Omental fat pad (tissue), 4 donors: Measurements from ENCODE around the gene NPB. TPM values are rescaled to one million over a fixed set of nuclear protein-coding genes. Genes with fewer than 3 reads are reported as not detected.

Experiments
- ATAC-seq: fragments of 150-250 bp; one replicate; pipeline ENCODE4 v1.9.1; 2016; ENCODE audit warnings: mild to moderate bottlenecking, moderate library complexity; ENCODE audit not compliant: low FRiP score
- DNase-seq: peaks from one replicate; pipeline ENCODE4 v3.0.0-alpha.2; 2019; ENCODE audit warnings: low spot score
- total RNA-seq, 4 donors: library from RNA; depleted of rRNA; stranded (reverse); fragments of >200 nt; gene quantifications; one replicate each; pipeline ENCODE4 v1.1.0, GENCODE V29; 2016
- TF ChIP-seq, protein P1 (sequence below), 3 donors: fragments of 450-650 bp; IDR thresholded peaks; one replicate each; pipeline ENCODE4 v1.5.1; 2016 to 2017; ENCODE audit warnings: antibody characterized with exemption in 3 of 3, mild to moderate bottlenecking in 3 of 3, moderate library complexity in 2 of 3

NPB gene
- total RNA-seq, 4 donors from 2014 or later = 1.4 TPM; not detected in 3

DNA sequence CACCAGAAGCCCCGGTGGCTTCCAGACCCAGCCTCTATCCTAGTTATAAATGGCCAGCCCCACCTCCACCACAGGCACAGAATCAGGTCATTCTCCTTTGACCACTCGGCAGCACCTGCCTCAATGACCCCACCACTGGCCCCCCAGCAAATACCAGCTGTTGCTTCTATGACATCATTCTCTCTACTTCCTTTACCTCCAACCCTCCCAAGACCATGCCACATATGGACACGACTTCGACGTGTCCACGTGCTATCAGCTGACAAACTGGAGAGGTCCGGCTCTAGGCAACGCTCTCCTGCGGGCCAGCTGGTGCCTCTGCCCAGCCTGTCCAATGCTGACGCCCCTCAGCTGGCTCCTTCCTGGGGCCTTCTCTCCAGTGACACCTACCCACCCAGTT lies 16.6 kb upstream of the NPB start:
- ATAC-seq = no peak

DNA sequence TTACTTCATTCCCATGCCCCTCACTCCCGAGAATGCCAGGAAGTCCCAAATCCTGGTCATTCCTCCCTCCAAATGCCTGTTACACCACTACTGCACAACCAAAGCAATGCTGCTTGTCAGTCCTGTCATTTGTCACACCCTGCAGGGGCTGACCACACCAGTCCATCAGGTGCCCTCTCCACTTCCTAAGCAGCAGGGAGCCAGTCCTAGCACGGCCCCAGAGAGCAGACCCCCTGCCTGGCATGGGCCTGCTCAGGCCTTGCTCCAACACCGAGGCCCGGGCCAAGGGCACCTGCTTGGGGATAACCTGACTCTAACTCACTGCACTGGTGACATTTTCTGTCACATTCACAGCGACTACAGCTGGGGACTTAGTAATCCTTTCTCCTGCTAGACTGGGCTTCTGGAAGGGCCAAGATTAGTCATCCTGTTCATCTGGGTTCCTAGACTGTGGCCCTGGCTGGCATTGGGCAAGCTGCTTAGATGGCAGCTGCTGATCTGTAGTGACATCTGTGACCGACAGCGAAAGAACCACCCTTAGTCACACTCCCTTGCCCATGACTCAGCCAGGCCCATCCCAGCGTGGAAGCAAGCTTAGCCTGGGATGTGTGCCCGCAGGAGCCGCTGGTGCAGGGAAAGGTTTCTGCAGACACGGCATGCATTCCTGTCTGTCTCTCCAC lies 16.0 kb upstream of the NPB start:
- DNase-seq (no peak), ATAC-seq (no peak)
- TF ChIP-seq, protein P1, sequence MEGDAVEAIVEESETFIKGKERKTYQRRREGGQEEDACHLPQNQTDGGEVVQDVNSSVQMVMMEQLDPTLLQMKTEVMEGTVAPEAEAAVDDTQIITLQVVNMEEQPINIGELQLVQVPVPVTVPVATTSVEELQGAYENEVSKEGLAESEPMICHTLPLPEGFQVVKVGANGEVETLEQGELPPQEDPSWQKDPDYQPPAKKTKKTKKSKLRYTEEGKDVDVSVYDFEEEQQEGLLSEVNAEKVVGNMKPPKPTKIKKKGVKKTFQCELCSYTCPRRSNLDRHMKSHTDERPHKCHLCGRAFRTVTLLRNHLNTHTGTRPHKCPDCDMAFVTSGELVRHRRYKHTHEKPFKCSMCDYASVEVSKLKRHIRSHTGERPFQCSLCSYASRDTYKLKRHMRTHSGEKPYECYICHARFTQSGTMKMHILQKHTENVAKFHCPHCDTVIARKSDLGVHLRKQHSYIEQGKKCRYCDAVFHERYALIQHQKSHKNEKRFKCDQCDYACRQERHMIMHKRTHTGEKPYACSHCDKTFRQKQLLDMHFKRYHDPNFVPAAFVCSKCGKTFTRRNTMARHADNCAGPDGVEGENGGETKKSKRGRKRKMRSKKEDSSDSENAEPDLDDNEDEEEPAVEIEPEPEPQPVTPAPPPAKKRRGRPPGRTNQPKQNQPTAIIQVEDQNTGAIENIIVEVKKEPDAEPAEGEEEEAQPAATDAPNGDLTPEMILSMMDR (IDR thresholded peaks at IDR 0.05) = no peak

More for the DNA sequence above, 16.6 kb upstream of the NPB start:
- TF ChIP-seq, protein P1 (IDR thresholded peaks at IDR 0.05) = no peak
- no peak for DNase-seq

DNA sequence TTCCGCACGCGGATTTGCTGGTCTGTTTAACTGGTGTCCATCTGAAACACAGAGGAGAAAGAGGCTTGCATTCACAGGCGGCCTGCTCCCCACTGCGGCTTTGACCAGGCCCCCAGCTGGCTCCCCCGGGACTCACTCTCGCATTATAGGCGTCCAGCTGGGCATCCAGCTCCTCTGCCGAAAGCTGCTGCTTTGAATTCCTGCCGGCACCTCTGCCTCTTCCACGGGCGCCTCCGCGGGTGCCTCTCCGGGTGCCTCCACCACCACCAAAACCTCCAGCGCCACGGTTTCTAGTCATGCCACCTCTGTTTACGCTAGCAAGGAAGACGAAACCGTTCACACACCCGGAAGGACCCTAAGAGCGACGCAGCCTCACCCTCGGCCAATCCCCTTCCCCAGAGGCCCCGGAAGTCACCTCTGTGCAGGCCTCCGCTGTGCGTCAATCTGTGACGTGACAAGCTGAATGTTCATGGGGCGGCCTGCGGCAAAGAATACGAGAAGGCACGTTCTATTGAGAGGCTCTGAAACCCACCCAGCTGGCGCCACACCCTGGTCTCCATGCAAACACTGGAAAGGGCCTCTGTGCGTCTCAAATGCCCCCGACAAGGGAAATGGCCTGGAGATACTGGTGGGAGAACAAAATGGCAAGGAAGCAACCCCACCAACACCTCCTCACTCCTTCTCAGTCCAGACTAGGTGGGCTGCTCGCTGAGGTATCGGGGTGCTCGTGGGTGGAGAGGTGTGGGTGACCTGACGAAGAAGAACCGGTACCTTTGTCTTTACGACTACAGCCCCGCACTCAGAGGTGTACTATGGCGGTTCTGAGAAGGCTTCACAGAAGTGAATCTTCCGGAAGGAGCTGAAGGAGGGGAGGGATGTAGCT lies 13.7 kb upstream of the NPB start:
- no peak for ATAC-seq
- TF ChIP-seq, protein P1 (IDR thresholded peaks at IDR 0.05) = no peak

DNA sequence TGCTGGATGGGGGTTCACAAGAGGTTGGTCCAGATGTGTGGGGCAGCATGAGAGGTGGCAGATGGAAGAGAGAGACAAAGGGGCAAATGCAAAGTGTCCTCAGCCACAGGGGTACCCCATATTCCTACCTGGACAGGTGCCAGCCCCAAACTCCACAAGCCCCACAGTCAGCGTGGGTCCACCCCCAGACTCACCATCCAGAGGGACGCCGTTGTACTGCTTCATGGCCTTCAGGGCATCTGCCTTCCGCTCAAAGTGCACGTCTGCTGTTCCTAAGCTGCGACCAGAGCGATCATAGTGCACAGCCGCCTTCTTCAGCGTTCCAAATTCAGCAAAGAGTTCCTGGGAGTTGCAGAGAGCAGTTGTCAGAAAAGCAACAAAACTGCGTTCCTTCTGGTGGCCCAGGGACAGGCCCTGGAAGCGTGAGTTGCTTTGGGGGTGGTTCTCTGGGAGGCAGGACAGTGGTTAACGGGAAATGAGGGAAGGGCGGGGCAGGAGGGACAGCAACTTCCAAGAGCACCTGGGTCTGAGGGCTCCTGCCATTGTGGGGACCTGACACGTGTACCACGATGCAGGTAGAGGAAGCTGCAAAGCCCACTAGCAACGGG lies 12.9 kb upstream of the NPB start:
- TF ChIP-seq, protein P1 (IDR thresholded peaks at IDR 0.05) = no peak
- DNase-seq (no peak), ATAC-seq (no peak)

More for the DNA sequence above, 13.7 kb upstream of the NPB start:
- DNase-seq = no peak

DNA sequence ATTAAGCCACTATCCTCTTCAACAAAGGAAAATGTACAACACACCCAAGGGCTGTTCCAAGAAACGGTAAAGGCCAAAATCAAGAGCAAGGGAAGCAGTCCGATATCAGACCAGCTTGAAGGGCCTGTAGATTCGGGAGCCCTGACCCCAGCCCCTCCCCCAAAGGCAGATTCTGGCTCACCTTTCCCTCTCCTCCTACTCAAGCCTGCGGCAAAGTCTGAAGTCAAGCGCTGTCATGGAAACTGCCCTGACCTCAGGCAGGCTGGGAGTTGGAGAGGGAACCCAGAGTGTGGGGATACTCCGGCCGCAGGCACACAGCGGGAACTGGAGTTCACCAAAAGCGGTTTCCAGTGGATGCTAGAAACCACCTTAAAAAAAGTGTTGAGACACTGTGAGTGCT lies 12.4 kb upstream of the NPB start:
- DNase-seq (no peak), ATAC-seq (no peak)
- TF ChIP-seq, protein P1 (IDR thresholded peaks at IDR 0.05) = no peak

DNA sequence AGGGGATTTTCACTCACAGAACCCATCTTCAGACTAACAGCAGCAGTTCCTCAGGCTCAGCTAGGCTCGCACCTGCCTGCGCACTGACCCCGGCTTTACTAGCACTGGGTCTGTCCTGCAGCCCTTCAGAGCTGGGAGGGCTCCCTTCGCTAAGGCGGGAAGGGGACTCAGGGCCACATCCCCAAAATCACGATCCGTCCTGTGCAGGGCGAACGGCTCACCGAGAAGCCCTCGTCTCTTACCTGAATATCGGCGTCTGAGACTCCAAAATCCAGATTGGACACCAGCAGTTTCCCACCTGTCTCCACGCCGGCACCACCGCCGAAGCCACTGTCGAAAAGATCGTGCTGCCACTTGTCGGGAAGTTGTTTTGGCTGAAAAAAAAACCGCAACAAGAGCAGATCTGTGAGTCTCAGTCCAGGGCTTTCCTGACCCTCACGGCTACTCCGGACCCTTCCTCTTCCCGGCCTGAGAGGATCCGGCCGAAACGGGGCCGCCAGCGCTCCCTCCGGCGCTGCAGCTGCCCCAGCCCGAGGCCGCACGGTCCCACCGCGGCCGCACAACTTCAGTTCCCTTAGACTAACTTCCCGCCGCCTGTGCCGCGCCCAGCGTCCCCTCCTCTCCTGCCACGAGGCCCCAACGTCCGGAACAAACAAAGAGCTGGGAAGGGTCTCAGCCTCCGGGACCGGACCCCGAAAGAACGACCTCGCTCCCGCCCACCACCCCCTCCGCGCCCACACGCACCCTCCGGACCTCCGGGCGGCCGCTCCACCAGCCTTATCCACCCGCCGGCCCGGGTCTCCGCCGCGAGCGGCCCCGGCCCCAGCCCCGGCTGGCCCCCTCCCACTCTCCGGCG lies 11.4 kb upstream of the NPB start:
- ATAC-seq (peak; percentile 25), DNase-seq (no peak)
- TF ChIP-seq, protein P1 (IDR thresholded peaks at IDR 0.05) = no peak
